Measurements from ENCODE around the gene TMEM132C.
"Not testable (repeated sequence)": the region's sequence is repeated elsewhere in the genome, so short reads cannot be mapped to it uniquely, and the experiment has no call there.

The TMEM132C gene

DNA sequence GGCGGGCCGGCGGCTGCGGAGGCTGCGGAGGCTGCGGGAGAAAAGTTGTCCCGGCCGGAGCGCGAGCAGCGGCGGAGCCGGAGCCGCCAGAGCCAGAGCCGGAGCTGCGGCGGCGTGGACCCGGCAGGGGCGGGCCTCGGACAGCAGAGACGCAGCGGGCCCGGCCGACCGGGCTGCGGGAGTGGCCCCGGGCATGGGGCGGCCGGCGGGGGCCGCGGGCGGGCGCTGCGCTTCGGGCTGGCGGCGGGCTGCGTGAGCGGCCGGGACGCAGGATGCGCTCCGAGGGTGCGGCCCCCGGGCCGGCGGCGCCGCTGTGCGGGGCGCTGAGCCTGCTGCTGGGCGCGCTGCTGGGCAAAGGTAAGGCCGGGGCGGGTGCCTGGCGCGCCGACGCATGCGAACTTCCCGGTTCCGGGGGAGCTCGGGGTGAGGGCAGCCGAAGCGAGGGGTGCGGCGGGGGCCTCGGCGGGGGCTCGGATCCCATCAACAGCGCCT is at the start of gene TMEM132C:
TMEM132C (plus strand) TSS at position 40 of the 492 bp plus-strand sequence; CDS start at position 273, 233 bp downstream.
- no peak for DNase-seq

DNA sequence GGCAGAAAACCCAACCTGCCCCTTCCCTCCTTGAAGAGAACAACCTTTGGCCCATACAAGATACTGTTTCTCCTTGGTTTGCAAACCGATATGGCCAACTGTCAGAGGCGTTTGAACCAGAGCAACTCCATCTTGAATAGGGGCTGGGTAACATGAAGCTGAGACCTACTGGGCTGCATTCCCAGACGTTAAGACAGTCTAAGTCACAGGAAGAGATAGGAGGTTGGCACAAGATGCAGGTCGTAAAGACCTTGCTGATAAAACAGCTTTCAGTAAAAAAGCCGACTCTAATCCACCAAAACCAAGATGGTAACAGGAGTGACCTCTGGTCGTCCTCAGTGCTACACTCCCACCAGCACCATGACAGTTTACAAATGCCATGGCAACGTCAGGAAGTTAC is 42.7 kb upstream of the TMEM132C start:
- DNase-seq, result no peak

DNA sequence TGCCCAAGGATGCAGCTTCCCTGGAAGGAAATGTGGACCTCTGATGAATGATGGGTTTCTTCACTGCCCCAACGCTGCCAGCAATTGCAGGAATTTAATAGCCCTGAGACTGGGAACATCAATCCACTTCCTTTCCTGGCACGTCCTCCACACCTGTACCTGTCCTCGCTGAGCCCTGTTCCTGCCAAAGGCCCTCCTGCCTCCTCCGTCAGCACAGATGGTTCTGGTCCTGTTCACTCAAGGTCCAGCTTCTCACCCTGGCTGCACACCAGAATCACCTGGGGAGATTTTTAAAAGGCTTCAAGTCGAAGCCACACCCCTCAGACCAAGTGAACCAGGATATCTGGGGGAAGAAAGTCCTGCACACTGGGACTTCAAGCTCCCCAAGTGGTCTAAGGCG is 38.4 kb upstream of the TMEM132C start:
- DNase-seq, result no peak

DNA sequence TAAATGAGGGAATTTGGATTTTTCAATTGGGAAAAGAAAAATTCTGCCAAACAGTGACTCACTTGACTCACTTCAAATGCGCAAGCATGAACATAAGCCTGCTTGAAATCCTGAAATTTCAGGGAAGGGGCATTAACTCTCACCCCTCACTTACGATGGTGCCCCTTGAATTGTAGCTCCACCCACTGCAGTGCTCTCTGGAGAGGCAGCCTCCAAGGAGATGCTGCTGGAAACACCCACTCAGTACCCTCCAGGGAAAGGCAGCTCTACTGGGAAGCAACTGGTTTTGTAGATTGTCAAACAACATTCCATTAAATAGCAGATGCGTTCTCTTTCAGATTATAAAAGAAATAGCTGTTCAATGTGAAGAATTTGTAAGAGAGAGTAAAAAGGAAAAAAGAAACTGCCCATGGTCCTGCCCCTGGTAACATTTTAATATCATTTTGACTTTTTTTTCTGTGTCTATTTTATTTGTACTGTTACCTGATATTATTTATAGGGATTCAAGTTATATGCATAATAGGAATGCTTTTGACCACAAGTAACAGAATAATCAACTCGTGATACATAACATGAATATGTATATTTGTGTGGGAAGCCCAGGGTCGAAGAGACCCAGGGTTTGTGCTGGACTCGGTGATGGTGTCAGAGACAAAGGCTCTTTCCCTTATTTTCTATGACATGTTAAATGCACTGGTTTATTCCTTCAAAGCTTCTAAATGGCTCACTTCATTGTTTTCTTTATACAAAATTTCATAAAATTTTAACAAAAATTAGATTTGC is 31.1 kb upstream of the TMEM132C start:
- no peak for DNase-seq

- DNase-seq, result no peak
Observed at GRCh38 chr12:128236525-128236924, 30.4 kb upstream of the TMEM132C start.

DNA sequence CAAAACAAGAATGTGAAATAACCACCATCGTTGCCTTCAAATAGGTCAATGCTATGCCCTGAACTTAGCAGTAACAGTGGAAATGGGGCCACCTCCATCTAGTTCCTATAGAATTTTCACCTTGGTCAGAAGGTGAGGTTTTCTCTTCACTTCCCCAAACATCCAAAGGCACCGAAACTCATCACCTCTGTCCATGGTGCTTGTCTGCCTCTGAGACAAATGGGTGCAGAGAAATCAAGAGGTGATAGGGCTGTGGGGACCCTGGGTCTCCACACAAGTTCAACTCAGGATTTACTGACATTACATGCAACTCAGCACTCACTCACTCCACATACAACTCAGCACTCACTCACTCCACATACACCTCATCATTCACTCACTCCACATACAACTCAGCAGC is 26.2 kb upstream of the TMEM132C start:
- DNase-seq, result no peak

- DNase-seq, result peak; percentile 73
Observed at GRCh38 chr12:128245121-128245520, 21.8 kb upstream of the TMEM132C start.

GRCh38 chr12:128245905-128246304 is 21.1 kb upstream of the TMEM132C start:
- DNase-seq, result peak; percentile 97

DNA sequence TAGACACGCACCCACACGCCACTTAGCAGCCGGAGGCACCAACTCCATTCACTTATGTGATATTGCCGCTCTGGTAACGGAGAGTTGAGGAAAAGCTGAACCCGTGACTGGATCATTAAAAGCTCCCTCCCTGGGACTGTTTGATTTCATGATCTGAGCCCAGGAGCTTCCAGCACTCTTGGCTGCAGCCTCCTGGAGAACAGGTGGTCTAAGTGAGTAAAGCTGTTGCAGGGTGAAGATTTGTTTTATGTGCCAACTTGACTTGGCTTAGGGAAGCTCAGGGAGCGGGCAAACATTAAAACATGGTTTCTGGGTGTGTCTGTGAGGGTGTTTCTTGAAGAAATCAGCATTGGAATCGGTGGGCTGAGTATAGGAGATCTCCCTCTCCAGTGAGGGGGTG is 16.9 kb upstream of the TMEM132C start:
- peak; percentile 19 for DNase-seq

DNA sequence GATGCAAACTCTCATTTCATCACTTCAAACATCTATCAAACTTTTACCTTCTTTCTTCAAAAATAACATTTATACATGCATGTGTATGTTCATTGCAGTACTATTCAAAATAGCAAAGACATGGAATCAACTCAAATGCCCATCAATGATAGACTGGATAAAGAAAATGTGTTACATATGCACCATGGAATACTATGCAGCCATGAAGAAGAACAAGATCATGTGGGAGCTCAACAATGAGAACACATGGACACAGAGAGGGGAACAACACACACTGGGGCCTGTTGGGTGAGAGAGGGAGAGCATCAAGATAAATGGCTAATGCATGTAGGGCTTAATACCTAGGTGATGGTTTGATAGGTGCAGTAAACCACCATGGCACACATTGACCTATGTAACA is 13.1 kb upstream of the TMEM132C start:
- DNase-seq, result not testable (repeated sequence)

- peak; percentile 71 for DNase-seq
Observed at GRCh38 chr12:128258866-128259555, 8.0 kb upstream of the TMEM132C start.

DNA sequence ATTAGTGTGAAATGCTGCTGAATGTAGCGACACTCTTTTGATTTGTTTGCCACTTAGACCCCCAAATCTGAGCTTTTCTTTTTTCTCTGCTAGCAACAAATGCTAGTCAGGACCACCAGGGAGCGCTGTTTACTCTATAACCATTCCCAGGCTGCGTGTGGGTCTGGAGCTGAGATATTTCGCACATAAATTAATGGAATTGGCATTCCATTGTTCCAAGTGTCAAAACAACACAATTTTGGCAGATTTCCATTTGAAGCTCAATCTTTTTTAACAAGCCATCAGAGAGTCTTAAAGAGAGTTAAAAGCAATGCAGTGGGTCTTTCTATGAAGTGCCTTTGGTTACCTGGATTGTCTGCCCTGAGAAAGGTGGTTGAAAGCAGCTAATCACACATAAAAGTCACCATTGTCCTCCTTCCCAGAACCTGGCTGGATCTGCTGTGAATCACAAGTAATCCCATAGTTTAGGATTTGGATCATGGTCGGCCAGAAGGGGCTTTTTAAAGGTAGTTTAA is 7.4 kb upstream of the TMEM132C start:
- DNase-seq, result peak; percentile 82

GRCh38 chr12:128261757-128262156 is 5.2 kb upstream of the TMEM132C start:
- no peak for DNase-seq

DNA sequence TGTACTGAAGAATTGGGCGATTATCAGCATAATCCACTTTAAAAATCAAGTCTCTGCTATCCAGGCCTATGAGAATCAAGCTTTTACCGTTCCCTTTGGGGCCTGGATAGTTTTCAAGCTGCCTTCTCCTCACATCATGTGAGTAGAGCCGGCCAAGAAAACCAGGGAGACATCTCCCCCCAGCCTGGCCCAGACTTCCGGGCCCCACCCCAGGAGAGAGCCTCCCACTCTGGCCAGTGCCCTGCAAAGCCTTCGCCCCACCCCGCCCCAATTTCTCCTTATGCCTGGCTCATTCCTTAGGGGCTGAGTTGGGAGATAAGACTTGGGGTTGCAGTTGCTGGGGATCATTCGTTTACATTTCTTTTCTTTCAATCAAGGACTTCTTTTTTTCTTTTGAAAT is 1.4 kb upstream of the TMEM132C start:
- DNase-seq, result no peak

DNA sequence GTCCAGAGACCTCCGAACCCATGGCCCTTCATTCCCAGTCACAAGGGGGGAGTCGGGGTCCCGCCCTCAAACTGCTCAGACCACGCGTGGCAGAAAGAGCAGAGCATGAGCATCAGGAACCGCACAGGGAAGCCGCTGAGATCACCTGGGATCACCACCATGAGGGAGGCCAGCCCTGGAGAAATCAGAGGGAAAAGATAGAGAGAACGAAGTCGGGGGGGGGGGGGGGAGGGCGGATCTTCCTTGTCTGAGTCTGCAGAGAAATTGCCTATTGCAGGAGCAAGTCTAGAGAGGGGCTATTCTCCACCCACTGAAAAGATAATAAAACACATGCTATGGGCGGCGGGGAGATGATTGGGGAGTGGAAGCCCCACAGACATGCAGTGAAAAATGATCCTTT is 884 bp upstream of the TMEM132C start:
- no peak for DNase-seq

DNA sequence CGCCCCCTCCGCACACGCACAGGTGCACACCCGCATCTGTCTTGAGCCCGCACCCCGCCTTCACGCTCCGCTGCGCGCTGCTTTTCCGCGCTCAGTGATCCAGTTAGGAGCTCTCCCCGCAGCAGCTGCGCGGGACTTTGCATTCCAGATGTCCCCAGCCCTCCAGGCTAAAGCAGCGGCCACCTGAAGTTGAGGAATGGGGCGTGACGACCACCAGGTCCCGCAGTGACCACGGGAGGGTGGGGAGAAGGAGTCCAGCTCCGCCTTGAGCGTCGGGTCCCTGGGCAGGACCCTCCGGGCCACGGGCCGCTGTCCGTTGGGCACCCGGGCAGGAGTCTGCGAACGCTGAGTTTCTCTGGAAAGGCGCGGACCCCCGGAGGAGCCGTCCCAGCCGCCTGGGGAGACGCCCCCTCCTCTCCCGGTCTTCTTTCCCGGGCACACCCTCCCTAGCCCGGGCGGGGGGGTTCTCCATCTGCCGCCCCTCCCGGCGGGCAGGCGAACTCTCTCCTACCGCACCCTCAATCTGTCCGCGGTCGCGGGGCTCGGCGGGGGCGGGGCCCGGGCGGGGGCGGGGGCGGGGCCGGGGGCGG is 334 bp upstream of the TMEM132C start:
- DNase-seq, result peak; percentile 46

GRCh38 chr12:128267651-128268378 is 845 bp downstream of the TMEM132C start:
- DNase-seq, result peak; percentile 16

DNA sequence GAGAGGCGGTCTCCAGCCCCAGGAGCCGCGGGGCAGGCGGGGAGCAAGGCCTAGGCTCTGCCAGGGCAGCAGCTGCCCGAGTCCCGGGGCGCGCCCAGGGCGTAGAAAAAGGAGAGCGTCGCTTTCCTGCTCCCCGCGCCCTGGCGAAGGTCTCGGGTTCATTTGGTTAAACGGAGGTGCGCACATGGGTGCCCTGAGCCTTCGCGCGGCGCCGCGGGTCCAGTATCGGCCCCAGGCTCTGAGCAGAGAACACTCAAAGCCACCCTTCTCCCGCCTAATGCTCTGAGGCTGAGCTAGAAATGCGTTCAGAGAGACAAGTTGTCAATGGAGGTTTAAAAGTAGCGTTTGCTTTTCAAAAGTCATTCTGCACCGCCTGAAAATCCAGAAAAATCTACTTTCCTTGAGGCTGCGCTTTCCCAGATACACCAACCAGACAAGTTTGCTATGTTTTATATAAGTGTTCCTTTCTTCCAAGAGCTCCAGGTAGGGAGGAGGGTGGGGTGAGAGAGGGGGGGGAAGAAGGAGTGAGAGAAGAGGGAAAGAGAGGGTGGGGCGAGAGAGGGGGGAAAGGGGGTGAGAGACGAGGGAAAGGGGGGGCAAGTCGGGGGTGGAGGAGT is 1.5 kb downstream of the TMEM132C start:
- DNase-seq, result no peak

DNA sequence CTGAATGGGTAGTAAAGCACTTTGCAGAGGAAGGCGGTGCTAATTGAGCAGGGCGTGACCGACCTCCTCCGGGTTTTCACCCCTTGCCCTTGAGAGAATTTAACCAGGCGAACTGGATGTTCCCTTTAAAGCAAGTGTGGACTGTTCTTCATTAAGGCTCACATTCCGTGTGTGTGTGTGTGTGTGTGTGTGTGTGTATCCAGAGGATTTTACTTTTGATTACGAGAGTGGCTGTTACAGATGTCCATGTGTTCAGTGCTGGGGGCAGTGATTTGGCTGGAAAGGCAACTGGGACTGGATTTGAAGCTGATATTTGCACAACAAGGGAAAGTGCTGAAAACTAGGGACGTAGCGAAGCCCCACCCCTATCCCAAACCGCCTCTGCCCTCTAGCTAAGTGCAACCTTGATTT is 2.2 kb downstream of the TMEM132C start:
- peak; percentile 8 for DNase-seq

- peak; percentile 14 for DNase-seq
Observed at GRCh38 chr12:128276471-128276870, 9.5 kb downstream of the TMEM132C start.

DNA sequence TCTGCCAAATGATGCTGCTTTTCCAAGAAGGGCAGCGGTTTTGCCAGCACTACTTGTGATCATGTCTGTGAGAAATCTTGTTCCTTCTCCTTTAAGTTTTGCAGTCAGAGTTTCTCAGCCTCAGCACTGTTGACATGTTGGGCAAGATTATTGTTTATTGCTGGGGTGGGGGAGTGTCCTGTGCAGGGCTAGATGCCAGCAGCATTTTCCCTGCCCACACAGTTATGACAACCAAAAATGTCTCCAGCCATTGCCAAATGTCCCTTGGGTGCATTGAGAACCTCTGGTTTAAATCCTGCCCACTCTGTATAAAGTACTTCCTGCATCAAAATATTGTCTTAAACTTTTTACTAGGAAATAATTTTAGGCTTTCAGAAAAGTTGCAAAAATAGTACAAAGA is 20.0 kb downstream of the TMEM132C start:
- no peak for DNase-seq

DNA sequence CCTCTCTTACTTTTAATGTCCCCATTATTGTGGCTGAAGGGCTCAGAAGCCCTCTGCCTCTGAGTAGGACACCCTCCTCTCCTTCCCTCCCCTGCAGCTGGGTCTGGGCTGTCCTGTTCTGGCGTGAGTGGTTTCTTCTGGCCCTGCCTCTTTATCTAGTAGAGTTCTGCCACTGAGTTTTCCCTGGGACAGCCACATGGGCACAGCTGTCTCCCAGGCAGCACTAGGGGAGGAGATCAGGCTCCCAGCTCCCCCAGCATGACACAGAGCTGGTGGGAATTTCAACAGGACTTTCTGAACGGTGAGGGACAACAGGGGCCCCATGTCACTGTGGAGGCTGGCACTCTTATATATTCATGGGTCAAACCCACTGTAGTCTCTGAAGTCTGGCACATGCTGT is 21.4 kb downstream of the TMEM132C start:
- no peak for DNase-seq
